IMR-90 (cell line): ENCODE measurements around the gene AUTS2. TPM values are rescaled to one million over a fixed set of nuclear protein-coding genes. Genes with fewer than 3 reads are reported as not detected.

Source experiments
- ATAC-seq: fragments of 200-7000 bp; cut with Tn5 transposase; 2 replicates; pipeline ENCODE4 v1.9.1; 2020; ENCODE audit warnings: low read depth, mild to moderate bottlenecking, moderate library complexity
- BruUV-seq: library from RNA; stranded (reverse); fragments of 400-500 nt; replicated peaks from 2 replicates; lab custom pipeline; 2021; lab: Mats Ljungman, UMichigan
- CTCF ChIA-PET: fragments of 300-600 bp; formaldehyde crosslinking; extraction: SDS; loops from one replicate; lab custom pipeline; 2021; ENCODE audit warnings: antibody characterized with exemption; lab: Yijun Ruan, JAX
- POLR2A ChIA-PET: fragments of 300-600 bp; sonication (Branson Sonifier 250); formaldehyde crosslinking; loops from one replicate; lab custom pipeline; 2022; ENCODE audit warnings: antibody characterized with exemption; ENCODE audit not compliant: unreplicated experiment; lab: Charles Lee
- DNase-seq: peaks from one replicate; pipeline ENCODE4 v3.0.0; 2013
- H2AFZ ChIP-seq: replicated peaks from 2 replicates; pipeline ENCODE3; 2013; ENCODE audit warnings: low read length, mild to moderate bottlenecking; ENCODE audit not compliant: poor library complexity
- H2AK5ac ChIP-seq: 2 replicates; pipeline ENCODE4 v1.6.1; 2013; ENCODE audit warnings: low read depth, low read length, inconsistent platforms
- H2AK9ac ChIP-seq: replicated peaks from 2 replicates; pipeline ENCODE3; 2013; ENCODE audit warnings: mild to moderate bottlenecking, low read depth, low read length, moderate library complexity; ENCODE audit not compliant: poor library complexity
- H2BK120ac ChIP-seq: 2 replicates; pipeline ENCODE4 v1.6.1; 2013; ENCODE audit warnings: low read depth, low read length, inconsistent platforms
- H2BK15ac ChIP-seq: 3 replicates; pipeline ENCODE4 v1.6.1; 2013; ENCODE audit warnings: low read depth, low read length, inconsistent platforms
- H2BK20ac ChIP-seq: 2 replicates; pipeline ENCODE4 v1.6.1; 2013; ENCODE audit warnings: low read depth, mild to moderate bottlenecking, inconsistent platforms, low read length, moderate library complexity
- H2BK5ac ChIP-seq: 2 replicates; pipeline ENCODE4 v1.6.1; 2013; ENCODE audit warnings: mild to moderate bottlenecking, low read depth, low read length, inconsistent platforms; ENCODE audit not compliant: poor library complexity, severe bottlenecking
- H3K14ac ChIP-seq: replicated peaks from 2 replicates; pipeline ENCODE4 v1.6.1; 2013; ENCODE audit warnings: low read depth, low read length, inconsistent platforms
- H3K18ac ChIP-seq: 2 replicates; pipeline ENCODE4 v1.6.1; 2013; ENCODE audit warnings: low read depth, low read length, control low read depth
- H3K23ac ChIP-seq: 2 replicates; pipeline ENCODE4 v1.6.1; 2013; ENCODE audit warnings: low read depth, low read length, inconsistent platforms
- H3K27ac ChIP-seq: 2 replicates; pipeline ENCODE4 v1.5.1; 2013; ENCODE audit warnings: mild to moderate bottlenecking, control low read depth, low read length; ENCODE audit not compliant: insufficient read depth
- H3K27me3 ChIP-seq: 2 replicates; pipeline ENCODE4 v1.6.1; 2013; ENCODE audit warnings: low read length; ENCODE audit not compliant: control insufficient read depth, insufficient read depth
- H3K36me3 ChIP-seq: 2 replicates; pipeline ENCODE4 v1.6.1; 2013; ENCODE audit warnings: low read length, mixed read lengths; ENCODE audit not compliant: control insufficient read depth, insufficient read depth
- H3K4ac ChIP-seq: 2 replicates; pipeline ENCODE4 v1.6.1; 2013; ENCODE audit warnings: low read depth, low read length, inconsistent platforms
- H3K4me1 ChIP-seq: 2 replicates; pipeline ENCODE4 v1.6.1; 2013; ENCODE audit warnings: low read length, mixed read lengths; ENCODE audit not compliant: control insufficient read depth, insufficient read depth
- H3K4me2 ChIP-seq: 2 replicates; pipeline ENCODE4 v1.6.1; 2013; ENCODE audit warnings: low read depth, mild to moderate bottlenecking, control low read depth, low read length, moderate library complexity
- H3K4me3 ChIP-seq: 2 replicates; pipeline ENCODE4 v1.5.1; 2013; ENCODE audit warnings: low read depth, mild to moderate bottlenecking, control low read depth, low read length, moderate library complexity; ENCODE audit not compliant: insufficient read depth
- H3K56ac ChIP-seq: 2 replicates; pipeline ENCODE4 v1.6.1; 2013; ENCODE audit warnings: low read length, inconsistent platforms; ENCODE audit not compliant: insufficient read depth; ENCODE audit errors: extremely low read depth
- H3K79me1 ChIP-seq, 2 experiments: 2 replicates each; pipeline ENCODE4 v1.6.1; 2013; ENCODE audit warnings: low read length in 2 of 2, inconsistent platforms in 1 of 2, low read depth in 1 of 2
- H3K9ac ChIP-seq: 2 replicates; pipeline ENCODE4 v1.6.1; 2013; ENCODE audit warnings: low read depth, low read length, control low read depth
- H3K9me1 ChIP-seq: 2 replicates; pipeline ENCODE4 v1.6.1; 2013; ENCODE audit warnings: low read length, inconsistent platforms; ENCODE audit not compliant: insufficient read depth
- H3K9me3 ChIP-seq: 2 replicates; pipeline ENCODE4 v1.6.1; 2013; ENCODE audit warnings: low read length; ENCODE audit not compliant: control insufficient read depth, insufficient read depth
- H4K20me1 ChIP-seq: 2 replicates; pipeline ENCODE4 v1.6.1; 2013; ENCODE audit warnings: low read length, inconsistent platforms; ENCODE audit not compliant: insufficient read depth
- H4K5ac ChIP-seq: 2 replicates; pipeline ENCODE4 v1.6.1; 2013; ENCODE audit warnings: mild to moderate bottlenecking, low read depth, low read length, control low read depth
- H4K8ac ChIP-seq, 2 experiments: 2 replicates each; pipeline ENCODE4 v1.6.1; 2013; ENCODE audit warnings: low read depth in 2 of 2, low read length in 2 of 2, control low read depth in 1 of 2, inconsistent platforms in 1 of 2
- H4K91ac ChIP-seq: 2 replicates; pipeline ENCODE4 v1.6.1; 2013; ENCODE audit warnings: low read depth, low read length, inconsistent platforms; ENCODE audit not compliant: insufficient read depth
- BHLHE40 ChIP-seq: fragments of 150-350 bp; IDR thresholded peaks from 2 replicates; pipeline ENCODE4 v1.6.1; 2016; ENCODE audit warnings: mild to moderate bottlenecking, low read depth, low read length
- CHD1 ChIP-seq: IDR thresholded peaks from 2 replicates; pipeline ENCODE4 v1.6.1; 2012; ENCODE audit warnings: low read depth, low read length, improper control_type of control experiment
- MAFK ChIP-seq: IDR thresholded peaks from 2 replicates; pipeline ENCODE4 v1.6.1; 2012; ENCODE audit warnings: low read depth, low read length, improper control_type of control experiment
- NFE2L2 ChIP-seq: fragments of 150-350 bp; IDR thresholded peaks from 2 replicates; pipeline ENCODE4 v1.6.1; 2016; ENCODE audit warnings: low read depth, mild to moderate bottlenecking, low read length
- POLR2A ChIP-seq: IDR thresholded peaks from 2 replicates; pipeline ENCODE4 v1.6.1; 2012; ENCODE audit warnings: mild to moderate bottlenecking, low read depth, low read length
- RCOR1 ChIP-seq: IDR thresholded peaks from 2 replicates; pipeline ENCODE4 v1.6.1; 2012; ENCODE audit warnings: mild to moderate bottlenecking, low read length, improper control_type of control experiment; ENCODE audit not compliant: insufficient replicate concordance
- USF2 ChIP-seq: fragments of 150-350 bp; IDR thresholded peaks from 2 replicates; pipeline ENCODE4 v1.6.1; 2017; ENCODE audit warnings: mild to moderate bottlenecking, antibody characterized with exemption, low read length, low read depth
- WGBS, 2 experiments: methylation state at CpG; one replicate each; pipeline versions ENCODE4 v1.1.5 to v1.1.7; 2013; ENCODE audit warnings: missing lambda C conversion rate in 2 of 2; ENCODE audit not compliant: insufficient read length in 1 of 2; ENCODE audit errors: extremely low coverage in 2 of 2; 5-methylcytosine and 5-hydroxymethylcytosine counted together
- dilution Hi-C: fragments of 300-500 bp; cut with HindIII; formaldehyde crosslinking; loops from one replicate; pipeline ENCODE4 v1.14.3; 2018; ENCODE audit warnings: low sequenced_read_pairs; ENCODE audit not compliant: unreplicated experiment
- in situ Hi-C: fragments of 300-500 bp; cut with MboI; formaldehyde crosslinking; loops from 3 replicates; pipeline ENCODE4 v1.14.3; 2019; ENCODE audit warnings: low sequenced_read_pairs, inconsistent platforms, mixed read lengths
- intact Hi-C: fragments of 100-400 bp; cut with micrococcal nuclease; formaldehyde crosslinking; loops from 2 replicates; pipeline ENCODE4 v1.10.0; 2022
- polyA plus RNA-seq, 3 experiments: library from polyadenylated mRNA; depleted of rRNA; stranded (reverse); fragments of >200 nt; gene quantifications; 2 replicates each; pipeline ENCODE4 v1.2.3, GENCODE V29; 2012; ENCODE audit warnings: low replicate concordance in 1 of 3
- total RNA-seq: library from RNA; depleted of rRNA; stranded (reverse); fragments of >200 nt; gene quantifications from 2 replicates; pipeline ENCODE4 v1.2.3, GENCODE V29; 2012

AUTS2 gene
- total and polyA plus RNA-seq, 2 of the 4 experiments (the other 2 are of a cell fraction): 0.90 to 3.0 TPM

DNA sequence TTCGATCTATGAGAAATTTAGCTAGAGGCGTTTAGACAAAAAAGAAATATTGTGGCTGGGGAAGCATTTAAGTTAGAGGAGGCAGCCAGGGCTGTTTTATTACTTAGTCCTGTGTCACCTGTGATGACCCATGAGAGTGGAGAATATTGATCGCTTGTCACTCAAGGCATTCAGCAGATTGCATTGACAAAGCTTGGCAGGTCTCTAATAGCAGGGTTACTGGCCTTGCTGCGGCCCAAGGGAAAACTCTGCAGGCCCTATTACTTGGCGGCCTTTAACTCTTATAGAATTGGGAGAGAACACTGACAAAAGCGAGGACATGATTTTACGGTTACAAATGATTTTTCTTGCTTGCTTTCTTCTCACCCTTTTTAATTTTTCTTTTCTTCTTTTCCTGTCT lies 473.5 kb downstream of the AUTS2 start:
- no peak for TF ChIP-seq BHLHE40
- no peak for TF ChIP-seq CHD1
- no peak for TF ChIP-seq MAFK
- TF ChIP-seq NFE2L2: no peak
- TF ChIP-seq USF2: no peak
- no peak for TF ChIP-seq RCOR1
- TF ChIP-seq POLR2A: no peak
- Histone ChIP-seq H3K14ac (no peak overlapping the region), H3K18ac (no peak overlapping the region), H3K4me1 (no peaks in the 10 kb centered on the region), H2AFZ (no peak overlapping the region), H2AK9ac (no peak overlapping the region), H4K8ac (no peak overlapping the region), H3K27me3 (no peaks in the 10 kb centered on the region), H4K20me1 (no peaks in the 10 kb centered on the region), H3K36me3 (no peaks in the 10 kb centered on the region), H2BK15ac (no peak overlapping the region), H3K4me3 (no peak overlapping the region), H2BK120ac (no peak overlapping the region), H4K5ac (no peak overlapping the region), H2AK5ac (no peak overlapping the region), H2BK20ac (no peak overlapping the region), H4K91ac (no peak overlapping the region), H3K23ac (no peak overlapping the region), H3K4me2 (no peak overlapping the region), H3K56ac (no peak overlapping the region), H3K9me3 (no peaks in the 10 kb centered on the region), H2BK5ac (no peak overlapping the region), H3K27ac (no peak overlapping the region), H3K79me1 (no peaks in the 10 kb centered on the region), H3K9me1 (no peaks in the 10 kb centered on the region), H3K9ac (no peak overlapping the region), H3K4ac (no peak overlapping the region)
- dilution Hi-C loops (no loop called here), intact Hi-C loops (no loop called here), in situ Hi-C loops (no loop called here)
- BruUV-seq: no TSS peak
- ATAC-seq (no peak), DNase-seq (no peak)
- CTCF ChIA-PET: no interaction called here
- WGBS, 2 experiments: 60% methylated on average over 1 of the region's 7 CpGs; no CpG with 5 or more reads in 1 of the 2 experiments
- POLR2A ChIA-PET: no interaction called here
